ENCODE results near the gene ZFYVE21.

Gene ZFYVE21

DNA sequence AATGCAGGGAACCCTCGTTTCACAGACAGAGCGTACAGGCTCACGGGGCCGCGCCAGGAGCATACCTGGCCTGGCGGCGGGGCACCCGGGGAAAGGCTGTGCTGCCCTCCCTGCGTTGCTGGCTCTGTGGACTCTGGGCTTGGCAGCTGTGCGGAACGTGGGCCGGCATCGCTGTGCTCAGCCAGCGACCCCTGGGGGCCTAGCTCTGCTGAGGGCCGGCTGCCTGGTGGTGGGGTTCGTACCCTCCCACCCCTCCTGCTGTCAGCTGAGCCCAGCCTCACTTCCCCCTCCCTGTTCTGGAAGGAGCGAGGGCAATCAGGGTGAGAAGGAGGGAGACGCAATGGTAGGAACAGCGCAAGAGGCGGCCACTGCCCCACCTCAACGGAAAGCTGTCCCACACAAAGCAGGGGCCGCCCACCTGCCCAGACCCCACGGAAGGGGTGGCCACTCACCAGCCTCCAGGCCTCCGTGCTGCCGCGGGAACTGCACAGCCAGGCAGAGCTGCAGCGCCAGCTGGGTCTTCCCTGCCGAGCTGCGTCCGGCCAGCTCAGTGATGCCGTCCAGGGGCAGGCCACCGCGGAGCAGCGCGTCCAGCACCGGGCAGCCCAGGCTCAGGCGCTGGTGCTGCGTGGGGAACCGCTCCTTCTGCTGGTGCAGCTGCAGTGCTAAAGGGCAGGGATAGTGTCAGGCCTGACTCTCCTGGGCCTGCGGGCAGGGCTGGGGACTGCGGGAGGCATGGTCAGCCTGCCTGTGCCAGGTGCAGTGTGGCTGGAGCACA, 8.9 kb upstream of the ZFYVE21 start:
- no peak for DNase-seq

DNA sequence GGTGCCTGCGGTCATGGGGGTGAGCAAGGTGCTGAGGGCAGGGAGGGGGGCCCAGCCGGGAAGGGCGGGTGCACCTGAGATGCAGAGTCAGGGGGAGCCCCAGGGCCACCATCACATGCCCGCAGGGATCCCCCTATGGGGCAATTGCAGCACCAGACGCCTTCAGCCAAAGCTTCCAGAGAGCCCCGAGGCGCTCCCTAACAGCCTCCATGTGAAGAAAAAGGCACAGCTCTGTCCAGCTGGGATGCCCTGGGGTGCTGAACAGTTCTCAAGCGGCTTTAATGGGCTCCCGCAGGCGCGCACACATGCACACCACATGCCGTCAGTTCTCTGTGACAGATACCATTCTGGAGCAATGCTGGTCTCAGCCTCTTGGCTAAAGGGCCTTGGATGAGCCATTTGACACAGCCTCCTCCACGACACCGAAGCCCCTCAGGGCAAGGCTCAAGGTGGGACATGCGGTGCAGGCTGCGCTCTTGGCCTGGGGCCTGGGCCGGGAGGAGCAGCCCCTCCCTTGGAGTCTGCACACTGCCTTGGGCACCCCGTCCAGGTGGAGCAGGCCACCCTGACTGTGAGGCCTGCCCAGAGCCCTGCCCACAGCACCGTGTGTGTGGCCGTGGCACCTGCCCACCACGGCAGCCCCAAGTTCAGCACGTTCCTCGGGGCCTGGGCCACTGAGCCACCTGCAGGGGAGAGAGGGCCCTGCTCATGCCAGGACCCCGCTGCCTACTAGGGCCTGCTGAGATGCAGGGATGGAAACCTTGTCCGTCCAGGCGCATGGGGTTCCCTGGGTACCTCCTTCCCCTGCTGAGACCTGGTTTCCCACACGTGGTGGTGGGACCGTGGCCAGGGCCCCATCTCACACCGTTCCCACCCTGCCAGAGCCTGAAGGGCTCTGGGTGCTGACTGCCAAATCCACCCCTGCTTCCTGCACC, 8.0 kb upstream of the ZFYVE21 start:
- DNase-seq = no peak

GRCh38 chr14:103708750-103709187, 6.8 kb upstream of the ZFYVE21 start:
- no peak for DNase-seq

GRCh38 chr14:103709814-103710213, 5.8 kb upstream of the ZFYVE21 start:
- DNase-seq = no peak

DNA sequence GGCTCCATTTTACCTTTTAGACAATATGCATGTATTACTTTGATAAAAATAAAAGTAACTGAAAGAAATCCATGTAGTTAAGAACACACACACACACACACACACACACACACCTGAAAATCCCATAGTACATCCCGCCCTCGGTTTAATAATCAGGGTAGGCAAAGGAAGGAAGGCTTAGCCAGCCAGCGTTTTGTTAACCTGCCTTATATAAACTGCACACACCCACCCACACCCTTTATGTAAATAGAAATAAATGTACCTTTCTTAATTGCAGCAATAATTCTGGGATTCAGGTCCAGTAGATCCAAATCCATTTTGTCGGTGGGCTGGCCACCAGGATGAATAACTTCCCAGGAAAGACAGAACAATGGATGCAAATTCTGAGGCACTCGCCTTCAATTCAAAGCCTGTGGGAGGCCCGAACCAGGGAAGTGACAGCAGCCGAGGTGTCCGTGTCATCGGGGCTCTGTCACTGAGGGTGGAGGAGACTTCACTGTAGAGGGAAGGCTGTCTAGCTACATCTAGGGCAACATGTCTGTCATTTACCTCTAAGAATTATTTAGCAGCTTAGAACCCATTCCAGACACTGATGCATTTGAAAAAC, 4.7 kb upstream of the ZFYVE21 start:
- no peak for DNase-seq

DNA sequence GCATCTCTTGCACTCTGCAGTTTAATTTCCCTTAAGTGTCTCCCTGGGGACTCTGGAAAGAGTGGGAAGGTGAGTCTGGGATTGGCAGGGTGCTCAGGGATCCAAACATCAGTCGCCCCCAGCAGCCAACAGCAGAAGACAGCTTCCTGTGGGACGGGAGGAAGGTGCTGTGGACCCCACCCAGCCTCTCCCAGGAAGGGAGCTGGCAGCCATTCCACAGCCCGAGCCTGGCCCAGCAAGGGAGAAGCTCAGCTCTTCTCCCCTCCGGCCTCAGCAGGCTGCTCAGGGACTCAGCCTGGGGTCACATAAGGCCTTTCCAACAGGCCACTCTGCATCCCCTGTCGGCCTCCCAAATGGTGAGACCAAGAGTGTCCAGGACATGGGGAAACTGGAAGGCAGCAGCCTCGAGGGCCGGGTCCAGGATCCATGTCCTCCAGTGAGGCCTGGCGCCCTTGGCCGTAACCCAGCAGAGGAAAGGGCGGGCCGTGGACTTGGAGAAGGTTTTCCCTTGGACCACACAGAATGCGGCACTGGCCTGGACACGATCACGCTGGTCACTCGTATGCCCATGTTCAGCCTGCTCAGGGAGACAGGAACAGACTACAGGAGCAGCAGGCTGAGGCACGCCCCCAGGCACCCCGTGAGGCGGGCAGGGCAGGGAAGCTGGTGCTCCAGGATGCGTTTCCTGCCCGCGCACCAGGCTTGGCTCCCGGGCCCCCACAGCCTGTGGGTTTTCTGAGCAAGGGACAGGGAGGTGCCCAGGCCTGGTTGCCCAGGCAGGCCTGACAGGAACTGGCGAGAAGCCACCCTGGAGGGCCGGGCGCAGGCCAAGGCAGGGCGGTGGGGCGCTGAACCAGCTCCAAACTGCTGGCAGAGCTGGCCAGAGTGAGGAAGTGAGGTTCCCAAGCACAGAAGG, 3.8 kb upstream of the ZFYVE21 start:
- no peak for DNase-seq

DNA sequence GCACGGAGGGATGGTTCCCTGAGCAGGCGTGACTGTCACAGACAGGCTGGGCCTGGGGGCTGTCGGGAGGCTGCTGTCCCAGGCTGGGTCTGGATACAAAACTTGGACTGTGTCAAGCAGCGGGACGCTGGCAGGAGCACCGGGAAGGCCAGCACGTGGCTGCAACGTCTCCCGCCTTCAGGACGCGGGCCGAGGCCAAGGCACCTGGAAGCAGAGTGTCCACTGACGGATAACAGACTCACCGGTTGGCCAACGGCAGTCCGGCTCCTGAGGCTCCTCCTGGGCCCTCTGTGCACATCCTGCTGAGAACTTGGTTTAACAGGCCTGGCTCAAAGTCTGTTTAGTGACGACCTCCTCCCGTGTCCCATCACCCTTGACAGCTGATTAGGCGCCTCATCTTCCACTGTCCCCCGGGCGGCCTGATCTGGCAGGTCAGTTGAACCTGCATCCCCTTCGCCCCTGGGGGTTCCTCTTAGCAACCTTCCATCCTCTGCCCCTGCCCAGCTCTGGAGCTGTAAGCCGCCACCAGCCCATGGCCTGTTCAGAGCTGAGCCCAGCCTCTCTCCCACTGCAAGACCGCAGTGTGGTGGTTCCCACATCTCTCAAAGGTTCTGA, 2.9 kb upstream of the ZFYVE21 start:
- DNase-seq = no peak

DNA sequence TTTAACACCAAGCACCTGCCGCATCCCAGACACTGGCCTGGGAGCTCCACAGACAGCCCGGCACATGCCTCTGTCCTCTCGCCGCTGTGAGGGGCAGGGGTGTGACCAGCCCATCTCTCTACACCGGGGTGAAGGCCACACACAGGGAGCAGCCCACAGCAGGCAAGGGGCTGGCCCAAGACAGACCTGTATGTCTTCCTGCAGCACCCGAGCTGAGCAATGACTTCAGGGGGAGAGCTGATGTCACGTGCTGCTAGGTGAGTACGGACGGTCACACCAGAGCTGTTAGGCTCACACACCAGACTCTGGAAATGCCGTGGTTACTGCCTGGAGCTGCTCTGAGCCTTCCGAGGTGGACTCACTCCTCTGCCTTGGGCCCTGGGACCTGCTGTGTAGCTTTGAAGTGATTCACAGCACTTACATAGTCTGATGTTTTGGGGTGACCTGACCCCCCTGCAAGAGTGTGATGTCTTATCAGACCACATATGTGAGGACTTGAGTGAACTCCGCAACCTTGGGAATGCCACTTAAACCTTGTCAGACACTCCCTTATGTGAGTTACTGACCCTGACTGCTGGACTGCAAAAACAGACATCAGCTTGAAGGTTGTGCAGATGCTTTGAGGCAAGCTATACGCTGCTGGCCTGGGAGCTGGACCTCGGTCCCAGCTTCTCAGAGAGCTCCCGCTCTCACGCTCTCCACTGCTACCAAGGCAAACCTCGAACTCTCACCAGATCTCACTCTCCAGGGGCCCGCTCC, 2.1 kb upstream of the ZFYVE21 start:
- no peak for DNase-seq

GRCh38 chr14:103714063-103714724, 1.4 kb upstream of the ZFYVE21 start:
- no peak for DNase-seq

- no peak for DNase-seq
These were observed 636 bp downstream of the ZFYVE21 start for GRCh38 chr14:103716091-103716801.

- no peak for DNase-seq
These were observed 1.3 kb downstream of the ZFYVE21 start for GRCh38 chr14:103716899-103717411.

DNA sequence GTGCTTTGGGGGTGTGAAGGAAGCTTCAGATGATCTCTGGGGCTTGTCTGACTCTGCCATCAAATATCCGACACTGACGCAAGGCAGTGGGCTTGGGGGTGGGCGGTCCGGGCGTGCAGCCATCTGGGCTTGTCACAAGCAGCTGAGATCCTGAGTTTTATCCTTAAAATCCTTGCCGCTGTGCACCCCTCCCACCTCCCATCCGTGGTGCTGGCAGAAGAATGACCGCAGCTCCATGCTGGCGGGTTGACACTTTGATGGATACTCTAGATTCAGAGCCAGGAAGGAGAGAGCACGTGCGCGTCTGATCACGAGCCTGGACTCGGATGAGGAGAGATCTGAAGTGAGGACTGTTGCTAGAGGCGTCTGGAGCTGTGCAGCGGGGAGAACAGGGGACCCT, 3.0 kb downstream of the ZFYVE21 start:
- DNase-seq = no peak

- no peak for DNase-seq
These were observed 4.1 kb downstream of the ZFYVE21 start for GRCh38 chr14:103719751-103720150.

DNA sequence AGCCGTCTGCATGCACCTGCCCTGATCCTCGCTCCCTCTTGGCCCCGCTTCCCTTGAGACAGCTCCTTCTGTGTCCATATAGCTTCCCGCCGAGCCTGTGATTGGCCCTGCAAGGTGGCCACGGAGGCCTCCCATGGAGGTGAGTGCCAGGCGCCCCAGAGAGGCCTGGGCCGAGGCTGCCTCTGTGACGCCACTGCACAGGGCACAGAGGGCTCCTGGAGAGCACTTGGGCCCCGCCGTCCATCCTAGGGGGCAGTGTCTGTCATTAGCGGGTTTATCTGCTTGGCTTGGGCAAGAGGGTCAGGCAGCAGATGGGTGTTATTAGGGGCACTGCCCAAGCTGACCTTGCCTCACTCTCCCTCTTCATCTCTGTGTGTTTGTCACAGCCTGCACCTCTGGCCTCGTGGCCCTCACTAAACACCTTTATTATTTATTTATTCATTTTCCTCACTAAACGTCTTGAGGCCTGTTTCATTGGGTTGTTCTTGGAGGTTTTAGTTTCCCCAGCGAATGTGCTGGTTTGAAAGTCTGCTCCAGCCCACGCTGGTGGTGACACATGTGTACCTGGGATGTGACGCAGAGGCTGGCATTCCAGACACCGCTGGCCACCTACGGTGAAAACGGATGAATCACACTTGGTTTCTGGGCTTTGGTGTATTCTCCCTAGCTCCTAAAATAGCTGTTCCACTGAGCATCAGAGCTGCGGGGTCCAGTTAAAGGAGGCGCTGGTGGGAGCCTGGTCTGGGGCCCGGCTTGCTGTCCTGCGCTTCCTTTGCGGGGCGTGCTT, 5.9 kb downstream of the ZFYVE21 start:
- DNase-seq = no peak

- no peak for DNase-seq
These were observed 8.1 kb downstream of the ZFYVE21 start for GRCh38 chr14:103723748-103724081.

- DNase-seq = no peak
These were observed 8.5 kb downstream of the ZFYVE21 start for GRCh38 chr14:103724116-103724515.

- no peak for DNase-seq
These were observed 9.5 kb downstream of the ZFYVE21 start for GRCh38 chr14:103725001-103725682.

DNA sequence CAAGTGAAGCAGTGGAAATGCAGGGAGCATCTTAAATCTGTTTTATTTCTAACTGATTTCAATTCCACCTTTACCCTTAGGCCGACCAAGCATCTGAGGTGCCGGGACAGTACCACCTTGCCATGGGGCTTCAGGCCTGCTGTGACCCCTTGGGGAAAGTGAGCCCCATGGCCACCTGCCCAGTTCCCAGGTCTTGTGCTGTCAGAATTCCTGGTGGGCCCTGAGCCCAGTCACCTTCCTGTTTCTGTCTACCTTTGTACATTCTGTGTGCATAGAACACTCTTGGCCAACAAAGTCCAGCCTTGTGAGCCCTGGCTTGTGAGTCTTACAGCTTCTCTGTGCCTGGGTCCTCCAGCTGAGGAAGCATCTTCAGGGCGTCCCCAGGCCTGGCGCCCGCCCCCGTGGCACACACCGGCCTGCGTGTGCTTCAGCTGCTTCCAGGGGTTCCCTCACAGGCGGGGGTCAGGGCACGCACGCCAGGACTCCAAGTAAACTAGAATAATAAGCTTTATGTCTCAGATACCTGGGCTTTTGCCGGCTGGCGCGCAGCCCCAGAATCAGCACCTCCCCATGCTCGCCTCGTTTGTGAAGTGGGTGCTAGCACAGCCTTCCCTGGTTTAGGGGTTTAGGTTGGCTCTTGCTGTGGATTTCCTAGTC, 10.3 kb downstream of the ZFYVE21 start:
- DNase-seq = no peak

Data from CD4-positive, alpha-beta T cell treated with Interleukin-17A for 1 hour (primary cell).